ENCODE results near the gene TMCO5A. TPM values are rescaled to one million over a fixed set of nuclear protein-coding genes. Genes with fewer than 3 reads are reported as not detected.
A peak's percentile ranks its signal among the peaks of the same experiment; 100 is the strongest.

Gene TMCO5A
- total and polyA plus RNA-seq, 2 donors (not counting 1 experiment from before 2014, with no cell fraction given): not detected

DNA sequence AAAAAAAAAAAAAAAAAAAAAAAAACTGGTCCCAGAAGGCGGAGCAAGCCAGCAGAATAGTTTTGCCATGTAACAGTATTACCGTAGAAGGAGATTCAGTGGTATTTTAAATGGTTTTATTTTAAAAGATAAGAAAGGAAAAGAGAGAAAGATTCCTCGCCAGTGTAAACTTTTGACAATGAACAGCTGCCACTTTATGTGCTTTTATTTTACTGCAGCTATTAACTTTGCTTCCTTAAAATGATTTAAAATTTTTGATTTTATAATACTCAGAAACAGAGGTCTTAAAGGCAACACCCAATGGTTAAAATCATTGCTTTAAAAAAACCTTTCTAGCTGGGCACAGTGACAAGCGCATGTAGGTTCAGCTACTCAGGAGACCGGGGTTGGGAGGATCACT is 46.8 kb downstream of the TMCO5A start:
- Histone ChIP-seq H2AFZ (ENCODE audit: insufficient read depth, low read depth, low read length, poor library complexity, severe bottlenecking) (no peak overlapping the region), H3K36me3 (replicated peaks in 1 of 2; ENCODE audit: control extremely low read depth in 1 of 2, control insufficient read depth in 1 of 2, extremely low read depth in 1 of 2, insufficient read depth in 2 of 2, low read length in 1 of 2) (no peaks in the 10 kb centered on the region), H3K4me1 (ENCODE audit: control insufficient read depth in 2 of 2, insufficient read depth in 2 of 2, low read length in 2 of 2) (no peaks in the 10 kb centered on the region), H3K27ac (ENCODE audit: low read length in 2 of 2) (no peak overlapping the region), H3K27me3 (replicated peaks in 1 of 4; ENCODE audit: control extremely low read depth in 1 of 4, control insufficient read depth in 3 of 4, insufficient read depth in 4 of 4, low read length in 3 of 4) (peaks cover 0 to 6% (median 1%) of the 10 kb centered on the region in 4 experiments), H3K4me3 (ENCODE audit: control extremely low read depth in 1 of 5, extremely low read depth in 1 of 5, insufficient read depth in 1 of 5, low read depth in 2 of 5, low read length in 4 of 5) (no peak overlapping the region), H3K9ac (ENCODE audit: low read length) (no peak overlapping the region), H3K79me2 (ENCODE audit: control insufficient read depth, insufficient read depth, low read length) (no peaks in the 10 kb centered on the region), H3K4me2 (replicated peaks; ENCODE audit: low read depth, low read length, poor library complexity, severe bottlenecking) (no peak overlapping the region), H3K9me3 (ENCODE audit: control extremely low read depth in 1 of 3, control insufficient read depth in 2 of 3, insufficient read depth in 1 of 3, low read length in 2 of 3) (no peaks in the 10 kb centered on the region), H4K20me1 (ENCODE audit: control insufficient read depth, insufficient read depth, low read length, poor library complexity, severe bottlenecking) (no peaks in the 10 kb centered on the region)
- ChIA-PET CTCF (interaction anchor here (0.7 to 1.0 kb wide), 2 partner anchors 14 to 372 kb away, joined by 3 read pairs; no protein-coding TSS in a partner anchor), POLR2A (no interaction called here)
- intact Hi-C loops (cut with micrococcal nuclease): no loop called here
- TF ChIP-seq, protein P1, sequence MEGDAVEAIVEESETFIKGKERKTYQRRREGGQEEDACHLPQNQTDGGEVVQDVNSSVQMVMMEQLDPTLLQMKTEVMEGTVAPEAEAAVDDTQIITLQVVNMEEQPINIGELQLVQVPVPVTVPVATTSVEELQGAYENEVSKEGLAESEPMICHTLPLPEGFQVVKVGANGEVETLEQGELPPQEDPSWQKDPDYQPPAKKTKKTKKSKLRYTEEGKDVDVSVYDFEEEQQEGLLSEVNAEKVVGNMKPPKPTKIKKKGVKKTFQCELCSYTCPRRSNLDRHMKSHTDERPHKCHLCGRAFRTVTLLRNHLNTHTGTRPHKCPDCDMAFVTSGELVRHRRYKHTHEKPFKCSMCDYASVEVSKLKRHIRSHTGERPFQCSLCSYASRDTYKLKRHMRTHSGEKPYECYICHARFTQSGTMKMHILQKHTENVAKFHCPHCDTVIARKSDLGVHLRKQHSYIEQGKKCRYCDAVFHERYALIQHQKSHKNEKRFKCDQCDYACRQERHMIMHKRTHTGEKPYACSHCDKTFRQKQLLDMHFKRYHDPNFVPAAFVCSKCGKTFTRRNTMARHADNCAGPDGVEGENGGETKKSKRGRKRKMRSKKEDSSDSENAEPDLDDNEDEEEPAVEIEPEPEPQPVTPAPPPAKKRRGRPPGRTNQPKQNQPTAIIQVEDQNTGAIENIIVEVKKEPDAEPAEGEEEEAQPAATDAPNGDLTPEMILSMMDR (IDR thresholded peaks at IDR 0.05): no peak
- no peak for TF ChIP-seq EZH2 (IDR thresholded peaks at IDR 0.05; ENCODE audit: borderline replicate concordance, insufficient read depth, low read depth, low read length, poor library complexity, severe bottlenecking)
- Mint-ChIP-seq H3K27me3 (peaks cover 10% of the 10 kb centered on the region), H3K27ac (no peak overlapping the region), H3K4me1 (no peaks in the 10 kb centered on the region), H3K4me3 (no peak overlapping the region), H3K9me3 (ENCODE audit: insufficient read depth) (no peaks in the 10 kb centered on the region)
- 100% methylated on average over 1 of the region's 5 CpGs for WGBS (ENCODE audit: insufficient coverage)
- ATAC-seq (ENCODE audit: low read depth) (no peak), DNase-seq (no peak)

DNA sequence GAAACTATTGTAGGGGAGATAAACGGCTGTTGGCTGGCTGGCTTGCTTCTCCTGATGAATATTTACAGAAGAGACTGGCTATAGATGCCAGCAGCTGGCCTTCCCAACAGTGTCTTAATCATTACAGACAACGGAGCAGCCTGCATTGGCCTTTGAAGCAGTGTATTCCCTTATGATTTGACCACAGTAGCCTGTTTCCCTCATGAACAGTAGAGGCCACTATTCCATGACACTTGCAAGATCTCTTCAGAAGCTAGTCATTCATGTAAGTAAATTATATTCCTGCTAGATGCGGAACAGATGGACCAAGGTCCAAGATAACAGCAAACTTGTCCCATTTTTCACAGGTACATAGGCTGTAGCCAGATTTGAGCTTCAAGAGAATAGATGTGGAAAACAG is 47.3 kb downstream of the TMCO5A start:
- ChIA-PET POLR2A (no interaction called here), CTCF (interaction anchor here (1.0 kb wide), 1 partner anchor 371 kb away, joined by 3 read pairs; no protein-coding TSS in a partner anchor)
- Mint-ChIP-seq H3K4me1 (no peaks in the 10 kb centered on the region), H3K4me3 (no peak overlapping the region), H3K27me3 (peaks cover 11% of the 10 kb centered on the region), H3K9me3 (ENCODE audit: insufficient read depth) (no peaks in the 10 kb centered on the region), H3K27ac (no peak overlapping the region)
- DNase-seq: peak; percentile 9
- H3K27ac ChIP-seq (ENCODE audit: low read length in 2 of 2): no peak overlapping the region
- no peaks in the 10 kb centered on the region for H3K36me3 ChIP-seq (replicated peaks in 1 of 2; ENCODE audit: control extremely low read depth in 1 of 2, control insufficient read depth in 1 of 2, extremely low read depth in 1 of 2, insufficient read depth in 2 of 2, low read length in 1 of 2)
- intact Hi-C loops (cut with micrococcal nuclease): no loop called here
- no peak overlapping the region for H3K4me3 ChIP-seq (ENCODE audit: control extremely low read depth in 1 of 5, extremely low read depth in 1 of 5, insufficient read depth in 1 of 5, low read depth in 2 of 5, low read length in 4 of 5)
- peaks cover 0 to 6% (median 0%) of the 10 kb centered on the region in 4 experiments for H3K27me3 ChIP-seq (replicated peaks in 1 of 4; ENCODE audit: control extremely low read depth in 1 of 4, control insufficient read depth in 3 of 4, insufficient read depth in 4 of 4, low read length in 3 of 4)
- no peaks in the 10 kb centered on the region for H3K9me3 ChIP-seq (ENCODE audit: control extremely low read depth in 1 of 3, control insufficient read depth in 2 of 3, insufficient read depth in 1 of 3, low read length in 2 of 3)
- H3K4me1 ChIP-seq (ENCODE audit: control insufficient read depth in 2 of 2, insufficient read depth in 2 of 2, low read length in 2 of 2): no peaks in the 10 kb centered on the region
- TF ChIP-seq EZH2 (IDR thresholded peaks at IDR 0.05; ENCODE audit: borderline replicate concordance, insufficient read depth, low read depth, low read length, poor library complexity, severe bottlenecking): no peak
- TF ChIP-seq, protein P1 (IDR thresholded peaks at IDR 0.05): no peak
- H4K20me1 ChIP-seq (ENCODE audit: control insufficient read depth, insufficient read depth, low read length, poor library complexity, severe bottlenecking): no peaks in the 10 kb centered on the region
- no peaks in the 10 kb centered on the region for H3K79me2 ChIP-seq (ENCODE audit: control insufficient read depth, insufficient read depth, low read length)
- H3K9ac ChIP-seq (ENCODE audit: low read length): no peak overlapping the region
- no peak overlapping the region for H3K4me2 ChIP-seq (replicated peaks; ENCODE audit: low read depth, low read length, poor library complexity, severe bottlenecking)
- no peak overlapping the region for H2AFZ ChIP-seq (ENCODE audit: insufficient read depth, low read depth, low read length, poor library complexity, severe bottlenecking)
- WGBS (ENCODE audit: insufficient coverage): 75% methylated on average over 1 of the region's 3 CpGs
- ATAC-seq (ENCODE audit: low read depth): no peak

Measured in B cell (primary cell).